Mucosa of gallbladder (tissue), 1 donor: ENCODE results near the gene PDK2. TPM values are rescaled to one million over a fixed set of nuclear protein-coding genes. Genes with fewer than 3 reads are reported as not detected.

Experiments
- DNase-seq: peaks from one replicate; pipeline ENCODE4 v3.0.0-alpha.2; 2020; ENCODE audit warnings: low spot score
- total RNA-seq: library from RNA; stranded (reverse); gene quantifications from one replicate; pipeline ENCODE4 v1.2.1, GENCODE V29; 2021
- donor health status: DM: no; HTN: no; CAD: no.

Gene PDK2
- 64.7 TPM for total RNA-seq

DNA sequence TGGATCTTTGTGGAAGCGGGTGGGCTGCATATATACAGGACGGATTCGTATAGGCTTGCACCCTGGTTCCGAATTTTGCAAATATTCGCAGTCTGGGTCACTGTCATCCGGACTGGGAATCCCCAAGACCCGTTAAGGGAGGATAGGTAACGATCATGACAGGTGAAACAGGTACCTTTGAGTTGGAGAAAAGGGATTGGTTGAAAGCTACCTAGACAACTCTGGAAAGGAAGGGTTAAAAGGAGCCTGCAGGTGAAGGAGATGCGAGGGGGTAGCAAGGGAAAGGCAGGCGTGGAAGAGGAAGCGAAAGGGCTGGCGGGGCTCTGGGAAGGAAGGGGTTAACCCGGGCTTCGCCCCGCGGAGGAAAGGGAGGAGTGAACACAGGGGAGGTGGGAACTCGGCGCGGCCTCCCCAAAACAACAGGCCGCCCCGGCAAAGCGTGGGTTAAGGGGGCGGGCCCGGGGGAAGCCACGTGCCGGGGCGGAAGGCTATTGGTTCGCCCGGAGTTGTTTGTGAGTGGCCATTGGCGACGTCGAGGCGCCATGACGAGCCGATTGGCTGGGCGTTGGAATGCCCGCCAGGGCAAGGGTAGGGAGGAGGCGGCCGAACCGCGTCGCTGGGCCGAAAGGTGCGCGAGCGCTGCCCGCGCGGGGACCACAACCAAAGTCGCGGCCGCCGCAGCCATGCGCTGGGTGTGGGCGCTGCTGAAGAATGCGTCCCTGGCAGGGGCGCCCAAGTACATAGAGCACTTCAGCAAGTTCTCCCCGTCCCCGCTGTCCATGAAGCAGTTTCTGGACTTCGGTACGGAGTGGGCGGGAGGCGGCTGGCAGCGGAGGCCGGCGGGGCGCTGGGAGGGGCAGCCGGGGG, at the start of gene PDK2:
Gene PDK2 (plus strand): TSS at position 599 of the 867 bp plus-strand sequence. CDS start 85 bp downstream, at position 684.
- DNase-seq = peak; percentile 97

GRCh38 chr17:50046179-50046578, 49.0 kb upstream of the PDK2 start:
- DNase-seq = no peak

DNA sequence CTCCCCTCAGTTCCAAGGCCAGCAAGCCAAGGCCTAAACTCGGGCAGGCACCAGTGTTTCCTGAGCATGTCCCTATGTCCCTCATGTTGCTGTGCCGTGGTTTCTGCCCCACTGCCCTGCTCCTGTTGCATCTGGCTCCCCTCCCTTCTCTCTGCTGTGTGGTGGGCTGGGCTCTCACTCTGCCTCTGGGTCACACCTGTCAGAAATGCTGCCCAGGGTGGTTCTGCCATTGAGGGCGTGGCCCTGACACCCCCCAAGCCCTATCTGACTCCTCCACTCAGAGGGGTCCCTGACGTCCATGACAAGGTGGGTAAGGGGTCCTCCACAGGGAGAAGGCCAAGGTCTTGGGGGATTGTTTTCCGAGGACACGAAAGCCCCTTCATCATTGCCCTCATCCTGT, 48.5 kb upstream of the PDK2 start:
- DNase-seq = no peak

GRCh38 chr17:50047083-50047482, 48.1 kb upstream of the PDK2 start:
- no peak for DNase-seq

DNA sequence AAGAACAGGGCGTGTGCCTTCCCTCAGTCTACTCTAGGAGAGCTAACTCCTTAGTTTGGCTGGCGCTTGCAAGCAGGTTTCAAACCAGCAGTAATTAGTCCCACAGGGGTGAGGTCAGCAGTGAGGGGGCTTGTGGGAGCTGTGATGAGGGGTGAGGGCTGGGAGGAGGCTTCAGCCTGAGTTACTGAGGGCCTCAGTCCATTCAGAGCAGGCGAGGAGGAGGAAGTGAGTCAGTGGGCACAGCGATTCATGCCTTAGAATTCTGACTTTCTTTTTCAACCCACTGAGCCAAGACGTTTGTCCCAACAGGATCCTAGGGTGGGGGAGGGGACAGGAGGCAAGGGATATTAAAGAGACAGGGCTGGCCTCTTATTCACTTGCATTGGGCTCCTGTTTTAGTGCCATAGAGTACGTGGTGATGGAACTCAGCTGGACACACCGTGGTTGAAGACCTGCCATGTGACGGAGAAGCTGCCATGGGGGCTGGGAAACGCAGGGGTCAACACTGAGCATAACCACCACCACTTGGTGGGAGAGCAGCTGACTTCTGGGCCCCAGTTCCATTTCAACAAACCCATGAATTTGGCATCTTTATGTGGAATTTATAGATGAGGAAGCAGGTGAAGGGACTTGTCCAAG, 47.5 kb upstream of the PDK2 start:
- no peak for DNase-seq

DNA sequence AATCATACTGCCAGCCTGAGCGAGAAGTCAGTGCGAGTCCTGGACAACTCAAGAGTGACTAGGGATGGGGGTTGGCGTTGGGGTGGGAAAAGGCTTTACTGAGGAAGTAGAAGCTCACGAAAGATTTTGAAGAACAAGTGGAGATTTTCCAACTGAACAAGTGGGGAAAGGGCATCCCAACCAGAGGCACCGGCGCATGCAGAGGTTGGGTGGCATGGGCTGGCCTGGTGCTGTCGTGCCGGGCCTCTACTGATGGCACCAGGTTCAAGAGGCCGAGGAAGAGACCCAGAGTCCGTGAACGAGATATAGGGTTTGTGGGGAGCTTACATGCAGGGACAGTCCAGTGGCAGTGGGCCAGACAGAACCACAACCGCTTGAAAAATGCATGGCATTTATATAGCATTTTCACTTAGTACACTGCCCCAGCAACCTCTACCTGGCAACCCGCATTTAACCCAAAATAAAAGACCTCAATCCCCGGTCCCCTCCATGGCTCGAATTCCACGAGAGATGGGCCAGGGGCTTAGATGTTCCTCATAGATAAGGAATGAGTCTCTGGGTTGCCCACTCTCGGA, 46.9 kb upstream of the PDK2 start:
- no peak for DNase-seq

- DNase-seq = no peak
Observed at GRCh38 chr17:50048988-50049387, 46.2 kb upstream of the PDK2 start.

DNA sequence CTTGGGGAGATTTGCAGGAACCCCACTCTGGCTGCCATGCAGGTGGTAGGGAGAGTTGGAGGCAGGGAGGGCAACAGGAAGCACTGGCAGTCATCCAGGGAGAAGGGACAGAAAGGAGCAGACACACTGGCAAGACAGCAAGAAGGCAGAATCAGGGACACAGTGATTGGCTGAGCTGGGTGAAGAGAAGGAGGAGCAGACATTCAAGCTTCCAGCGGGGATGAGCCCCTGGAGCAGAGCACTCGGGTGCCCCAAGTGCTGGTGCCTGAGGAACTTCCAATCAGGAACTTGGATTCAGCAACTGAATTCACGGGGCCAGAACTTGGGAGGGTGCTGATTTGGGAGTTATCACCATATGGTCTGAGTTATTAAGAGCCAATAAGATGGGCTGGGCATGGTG, 45.5 kb upstream of the PDK2 start:
- DNase-seq = no peak

- no peak for DNase-seq
Observed at GRCh38 chr17:50050431-50051032, 44.6 kb upstream of the PDK2 start.

- no peak for DNase-seq
Observed at GRCh38 chr17:50051082-50051576, 44.0 kb upstream of the PDK2 start.

- DNase-seq = no peak
Observed at GRCh38 chr17:50051606-50052005, 43.5 kb upstream of the PDK2 start.

- DNase-seq = no peak
Observed at GRCh38 chr17:50052241-50052796, 42.8 kb upstream of the PDK2 start.

GRCh38 chr17:50052822-50053653, 42.1 kb upstream of the PDK2 start:
- DNase-seq = peak; percentile 59

GRCh38 chr17:50053654-50053960, 41.5 kb upstream of the PDK2 start:
- no peak for DNase-seq

- DNase-seq = peak; percentile 75
Observed at GRCh38 chr17:50055055-50055425, 40.1 kb upstream of the PDK2 start.

DNA sequence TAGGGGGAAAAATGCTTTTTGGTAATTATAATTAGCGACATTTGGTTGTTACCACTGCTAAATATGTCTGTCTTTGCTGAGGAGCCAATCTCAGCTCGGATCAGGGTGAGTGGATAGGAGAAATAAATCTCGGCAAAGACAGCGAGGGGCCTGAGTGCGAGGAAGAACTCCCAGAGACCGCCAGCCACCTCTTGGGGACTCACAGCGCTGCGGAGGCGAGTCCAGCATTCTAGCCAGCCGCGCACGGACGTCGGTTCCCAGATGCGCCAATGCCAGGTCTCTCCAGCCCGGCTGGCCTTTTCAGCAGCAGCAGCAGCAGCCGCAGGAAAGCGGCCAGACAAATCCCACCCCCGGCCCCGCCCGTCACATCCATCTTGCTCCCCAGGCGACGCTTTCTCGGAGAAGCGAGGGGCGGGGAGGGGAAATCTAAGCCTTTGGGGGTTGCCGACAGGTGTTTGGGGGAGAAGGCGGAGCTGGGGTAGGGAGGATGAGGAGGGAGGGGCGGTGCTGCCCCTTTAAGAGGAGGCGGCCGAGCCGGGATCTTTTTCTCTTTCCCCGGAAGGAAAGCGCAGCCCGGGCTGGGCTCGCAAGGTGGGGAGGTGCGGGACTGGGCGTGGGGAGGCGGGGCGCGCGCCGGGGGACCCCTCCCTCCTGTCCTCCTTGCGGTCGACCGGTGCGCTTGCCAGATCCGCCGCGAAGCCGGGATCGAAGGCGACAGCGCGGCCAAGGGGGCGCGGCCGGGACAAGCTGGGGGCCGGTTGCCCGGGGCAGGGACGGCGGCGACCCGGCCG, 39.5 kb upstream of the PDK2 start, which contains the start of gene ITGA3:
Gene ITGA3 (plus strand): TSS at position 685 of the 791 bp plus-strand sequence. CDS start 330 bp downstream, outside the sequence.
- DNase-seq = peak; percentile 77

GRCh38 chr17:50056217-50056960, 38.8 kb upstream of the PDK2 start:
- peak; percentile 68 for DNase-seq

- DNase-seq = no peak
Observed at GRCh38 chr17:50056961-50057330, 38.2 kb upstream of the PDK2 start.

GRCh38 chr17:50057521-50057991, 37.6 kb upstream of the PDK2 start:
- peak; percentile 48 for DNase-seq
